HAP-1 (cell line): ENCODE measurements around the gene SURF4.
"Not testable (repeated sequence)": the region's sequence is repeated elsewhere in the genome, so short reads cannot be mapped to it uniquely, and the experiment has no call there.

ENCODE experiments used
- DNase-seq, 2 experiments: peaks; one replicate each; pipeline ENCODE4 v3.0.0-alpha.2; 2016 to 2020; ENCODE audit warnings: low spot score in 2 of 2
- H3K27me3 ChIP-seq: fragments of 250-450 bp; sonication (Bioruptor Pico); 2 replicates; pipeline ENCODE4 v1.5.1; 2020; ENCODE audit warnings: low read depth, mild to moderate bottlenecking, moderate library complexity
- H3K36me3 ChIP-seq: fragments of 250-450 bp; sonication (Bioruptor Pico); replicated peaks from 2 replicates; pipeline ENCODE4 v1.5.1; 2020; ENCODE audit warnings: mild to moderate bottlenecking
- H3K4me1 ChIP-seq: fragments of 250-450 bp; sonication (Bioruptor Pico); 2 replicates; pipeline ENCODE4 v1.5.1; 2020; ENCODE audit warnings: mild to moderate bottlenecking
- H3K4me3 ChIP-seq: fragments of 250-450 bp; sonication (Bioruptor Pico); 2 replicates; pipeline ENCODE4 v1.5.1; 2020; ENCODE audit warnings: mild to moderate bottlenecking, moderate library complexity
- H3K9me3 ChIP-seq: fragments of 250-450 bp; sonication (Bioruptor Pico); 2 replicates; pipeline ENCODE4 v1.5.1; 2020; ENCODE audit warnings: mild to moderate bottlenecking, moderate library complexity
- in situ Hi-C: fragments of 300-500 bp; cut with MboI; formaldehyde crosslinking; loops from 3 replicates; pipeline ENCODE4 v1.14.3; 2020; ENCODE audit warnings: low sequenced_read_pairs, inconsistent platforms, mixed read lengths

The SURF4 gene

DNA sequence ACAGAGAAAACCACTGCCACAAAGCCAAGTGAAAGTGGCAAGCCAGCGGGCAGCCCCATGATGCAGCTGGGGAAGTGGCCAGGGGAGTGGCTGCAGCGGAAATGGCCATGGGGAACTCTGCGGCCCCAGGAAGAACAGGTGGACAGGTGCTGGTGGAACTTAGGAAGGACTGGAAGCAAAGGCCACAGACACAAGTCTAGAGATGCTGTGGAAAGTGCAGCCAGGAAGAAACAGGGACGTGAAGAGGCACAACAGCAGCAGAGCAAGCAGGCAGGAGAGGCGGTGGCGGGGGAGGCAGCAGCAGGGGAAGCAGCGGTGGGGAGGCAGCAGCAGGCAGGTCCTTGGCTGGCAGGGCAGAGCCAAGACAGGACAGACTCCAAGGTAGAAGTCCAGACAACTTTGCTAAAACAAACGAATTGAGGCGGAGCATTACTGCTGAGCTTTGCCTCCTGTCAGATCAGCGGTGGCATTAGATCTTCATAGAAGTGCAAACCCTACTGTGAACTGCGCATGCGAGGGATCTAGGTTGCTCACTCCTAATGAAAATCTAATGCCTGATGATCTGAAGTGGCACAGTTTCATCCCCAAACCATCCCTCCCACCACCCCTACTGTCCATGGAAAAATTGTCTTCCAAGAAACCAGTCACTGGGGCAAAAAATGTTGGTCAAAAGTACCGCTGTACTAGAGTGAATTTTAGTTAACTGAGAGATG lies 51.7 kb downstream of the SURF4 start:
- DNase-seq = no peak
- in situ Hi-C loops = loop anchor here (10.0 kb wide), 2 partner anchors 89 to 139 kb away; no protein-coding TSS in a partner anchor

GRCh38 chr9:133323211-133323610 lies 52.6 kb downstream of the SURF4 start:
- Histone ChIP-seq H3K27me3 (no peaks in the 10 kb centered on the region), H3K9me3 (no peaks in the 10 kb centered on the region), H3K4me3 (no peak overlapping the region), H3K36me3 (no peaks in the 10 kb centered on the region), H3K4me1 (no peaks in the 10 kb centered on the region)
- in situ Hi-C loops = loop anchor here (10.0 kb wide), 2 partner anchors 88 to 138 kb away; no protein-coding TSS in a partner anchor
- DNase-seq = no peak

More for the DNA sequence above, 51.7 kb downstream of the SURF4 start:
- Histone ChIP-seq H3K4me1 (no peaks in the 10 kb centered on the region), H3K4me3 (no peak overlapping the region), H3K27me3 (no peaks in the 10 kb centered on the region), H3K36me3 (no peaks in the 10 kb centered on the region), H3K9me3 (no peaks in the 10 kb centered on the region)

DNA sequence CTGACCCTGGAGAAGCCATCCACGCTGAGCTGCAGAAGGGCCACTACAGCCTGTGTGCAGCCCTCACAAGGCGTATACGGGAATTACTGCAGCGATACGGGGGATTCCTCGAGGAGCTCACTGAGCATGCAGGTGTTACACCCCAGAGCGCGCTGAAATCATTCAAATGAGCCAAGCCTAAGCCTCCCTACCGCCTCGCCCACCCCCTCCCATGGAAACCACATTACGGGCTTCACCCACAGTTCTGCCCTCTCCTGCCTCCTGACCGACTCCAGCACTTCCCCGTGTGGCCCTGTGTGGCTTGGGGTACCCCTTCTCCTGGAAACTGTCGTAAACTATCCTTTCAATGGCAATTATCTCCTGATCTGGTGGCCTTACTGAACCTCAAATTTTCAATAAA lies 53.2 kb downstream of the SURF4 start:
- no peaks in the 10 kb centered on the region for H3K4me1 ChIP-seq
- H3K27me3 ChIP-seq = no peaks in the 10 kb centered on the region
- no peaks in the 10 kb centered on the region for H3K36me3 ChIP-seq
- H3K4me3 ChIP-seq = no peak overlapping the region
- in situ Hi-C loops = loop anchor here (10.0 kb wide), 2 partner anchors 88 to 138 kb away; no protein-coding TSS in a partner anchor
- no peak for DNase-seq
- H3K9me3 ChIP-seq = no peaks in the 10 kb centered on the region

- Histone ChIP-seq H3K9me3 (no peaks in the 10 kb centered on the region), H3K4me1 (no peaks in the 10 kb centered on the region), H3K36me3 (no peaks in the 10 kb centered on the region), H3K27me3 (no peaks in the 10 kb centered on the region), H3K4me3 (no peak overlapping the region)
- peak in 1 of 2 experiments; percentile 6 for DNase-seq
- in situ Hi-C loops = loop anchor here (10.0 kb wide), 2 partner anchors 87 to 137 kb away; no protein-coding TSS in a partner anchor
These were observed 54.4 kb downstream of the SURF4 start for GRCh38 chr9:133321411-133321935.

DNA sequence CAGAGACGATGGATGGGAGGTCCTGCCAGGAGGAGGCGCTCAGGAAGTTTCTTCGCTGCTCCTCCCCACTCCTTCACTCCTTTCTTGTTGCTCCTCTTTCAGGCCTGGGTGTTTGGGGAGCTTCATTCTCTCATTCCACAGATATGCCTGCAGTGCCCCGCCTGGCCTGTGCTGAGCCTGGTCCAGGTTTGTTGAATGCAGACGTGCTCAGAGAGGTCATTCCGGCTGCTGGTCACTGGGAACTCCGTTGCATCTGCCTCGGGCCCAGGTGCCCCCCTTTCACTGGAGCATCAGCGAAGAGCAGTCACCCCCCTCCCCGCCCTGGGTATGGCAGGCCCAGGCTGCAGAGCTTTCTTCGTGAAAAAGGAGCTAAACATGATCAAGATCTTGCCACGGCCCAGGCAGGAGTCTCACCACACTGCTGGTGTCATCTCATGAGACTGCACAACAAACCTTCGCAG lies 55.4 kb downstream of the SURF4 start:
- no peaks in the 10 kb centered on the region for H3K36me3 ChIP-seq
- H3K9me3 ChIP-seq = no peaks in the 10 kb centered on the region
- H3K4me3 ChIP-seq = no peak overlapping the region
- DNase-seq = no peak
- no peaks in the 10 kb centered on the region for H3K27me3 ChIP-seq
- no peaks in the 10 kb centered on the region for H3K4me1 ChIP-seq
- in situ Hi-C loops = loop anchor here (10.0 kb wide), 2 partner anchors 86 to 136 kb away; no protein-coding TSS in a partner anchor

GRCh38 chr9:133317551-133317950 lies 58.3 kb downstream of the SURF4 start:
- H3K9me3 ChIP-seq, H3K4me3 ChIP-seq, in situ Hi-C loops, H3K4me1 ChIP-seq, DNase-seq, H3K36me3 ChIP-seq, H3K27me3 ChIP-seq: not testable (repeated sequence)

- Histone ChIP-seq H3K4me3 (no peak overlapping the region), H3K9me3 (no peaks in the 10 kb centered on the region), H3K36me3 (no peaks in the 10 kb centered on the region), H3K27me3 (no peaks in the 10 kb centered on the region), H3K4me1 (no peaks in the 10 kb centered on the region)
- DNase-seq = no peak
- in situ Hi-C loops = no loop called here
These were observed 59.9 kb downstream of the SURF4 start for GRCh38 chr9:133315997-133316396.
